HG02610 (cell line): Measurements from ENCODE around the gene TSPEAR.

ENCODE experiments used
- ATAC-seq: cut with Tn5 transposase; IDR thresholded peaks from one replicate; pipeline ENCODE4 v1.9.1; 2021; ENCODE audit warnings: mild to moderate bottlenecking, moderate library complexity; ENCODE audit not compliant: unreplicated experiment

Gene TSPEAR

DNA sequence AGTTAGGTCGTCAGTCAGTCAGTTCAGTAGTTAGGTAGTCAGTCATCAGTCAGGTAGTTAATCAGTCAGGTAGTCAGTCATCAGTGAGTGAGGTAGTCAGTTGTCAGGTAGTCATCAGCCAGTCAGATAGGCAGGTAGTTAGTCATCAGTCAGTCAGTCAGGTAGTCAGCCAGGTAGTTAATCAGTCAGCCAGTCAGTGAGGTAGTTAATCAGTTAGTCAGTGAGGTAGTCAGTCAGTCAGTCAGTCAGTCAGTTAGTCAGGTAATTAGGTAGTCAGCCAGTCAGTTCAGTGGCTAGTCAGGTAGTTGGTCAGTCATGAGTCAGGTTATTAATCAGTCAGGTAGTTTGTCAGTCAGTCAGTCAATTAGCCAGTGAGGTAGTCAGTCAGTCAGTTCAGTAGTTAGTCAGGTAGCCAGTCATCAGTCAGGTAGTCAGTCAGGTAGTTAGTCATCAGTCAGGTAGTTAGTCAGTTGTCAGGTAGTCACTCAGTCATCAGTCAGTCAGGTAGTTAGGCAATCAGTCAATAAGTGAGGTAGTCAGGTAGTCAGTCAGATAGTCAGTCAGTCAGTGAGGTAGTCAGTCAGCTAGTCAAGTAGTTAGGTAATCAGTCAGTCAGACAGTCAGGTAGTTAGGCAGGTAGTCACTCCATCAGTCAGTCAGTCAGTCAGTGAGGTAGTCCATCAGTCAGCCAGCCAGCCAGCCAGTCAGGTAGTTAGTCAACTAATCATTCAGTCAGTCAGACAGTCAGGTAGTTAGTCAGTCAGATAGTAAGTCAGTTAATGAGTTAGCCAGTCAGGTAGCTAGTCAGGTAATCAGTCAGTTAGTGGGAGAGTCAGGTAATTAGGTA, 187.6 kb downstream of the TSPEAR start:
- no peak for ATAC-seq

DNA sequence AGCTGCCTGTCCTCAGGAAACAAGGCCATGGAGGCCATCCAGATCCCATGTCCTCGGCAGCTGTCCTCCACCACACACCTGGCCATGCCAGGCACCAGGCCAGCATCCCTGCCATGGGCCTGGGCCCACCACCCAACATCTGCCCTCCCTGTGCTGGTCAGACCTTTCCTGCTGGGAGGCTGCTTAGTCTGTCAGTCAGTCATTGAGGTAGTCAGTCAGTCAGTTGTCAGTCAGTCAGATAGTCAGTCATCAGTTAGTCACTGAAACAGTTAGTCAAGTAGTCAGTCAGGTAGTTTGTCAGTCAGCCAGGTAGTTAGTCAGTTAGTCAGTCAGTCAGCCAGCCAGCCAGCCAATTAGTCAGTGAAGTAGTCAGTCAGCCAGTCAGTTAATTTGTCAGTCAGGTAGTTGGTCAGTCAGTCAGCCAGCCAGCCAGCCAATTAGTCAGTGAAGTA, 188.6 kb downstream of the TSPEAR start:
- no peak for ATAC-seq

DNA sequence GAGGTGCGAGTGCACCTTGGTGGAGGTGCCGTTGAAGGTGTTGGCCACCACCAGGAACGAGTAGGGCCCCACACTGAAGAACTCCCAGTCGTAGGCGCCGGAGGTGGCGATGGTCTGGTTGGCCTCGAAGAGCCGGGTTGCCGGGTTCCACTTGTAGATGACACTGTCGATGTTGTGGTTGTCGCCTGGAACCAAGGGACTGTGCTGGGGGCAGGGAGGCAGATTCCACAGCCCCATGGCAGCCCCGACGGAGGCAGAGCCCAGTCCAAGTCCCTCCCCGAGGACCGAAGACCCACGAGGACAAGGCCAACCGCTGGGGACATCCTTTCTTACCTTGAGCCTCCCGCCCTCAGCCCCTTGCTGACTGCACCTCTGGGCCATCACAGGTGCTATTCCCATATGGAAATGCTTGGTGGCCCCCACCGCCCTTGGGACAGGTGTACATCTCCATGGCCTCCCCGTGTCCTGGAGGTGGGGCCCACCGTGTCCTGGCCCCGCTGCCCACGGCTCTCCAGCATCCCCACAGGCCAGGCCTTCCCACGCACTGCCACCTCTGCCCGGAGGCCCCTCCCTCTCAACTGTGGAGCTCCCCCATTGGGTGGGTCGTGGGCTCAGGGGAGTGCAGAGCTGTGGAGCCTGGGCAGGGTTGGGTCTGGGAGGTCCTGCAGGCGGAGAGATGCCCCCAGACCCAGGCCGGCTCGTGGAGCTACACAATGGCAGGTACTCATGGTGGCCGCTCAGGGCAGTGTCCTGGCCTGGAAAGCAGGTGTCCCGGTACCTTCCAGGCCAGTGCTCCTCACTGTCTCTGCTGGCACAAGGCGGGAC, 189.2 kb downstream of the TSPEAR start:
- no peak for ATAC-seq

DNA sequence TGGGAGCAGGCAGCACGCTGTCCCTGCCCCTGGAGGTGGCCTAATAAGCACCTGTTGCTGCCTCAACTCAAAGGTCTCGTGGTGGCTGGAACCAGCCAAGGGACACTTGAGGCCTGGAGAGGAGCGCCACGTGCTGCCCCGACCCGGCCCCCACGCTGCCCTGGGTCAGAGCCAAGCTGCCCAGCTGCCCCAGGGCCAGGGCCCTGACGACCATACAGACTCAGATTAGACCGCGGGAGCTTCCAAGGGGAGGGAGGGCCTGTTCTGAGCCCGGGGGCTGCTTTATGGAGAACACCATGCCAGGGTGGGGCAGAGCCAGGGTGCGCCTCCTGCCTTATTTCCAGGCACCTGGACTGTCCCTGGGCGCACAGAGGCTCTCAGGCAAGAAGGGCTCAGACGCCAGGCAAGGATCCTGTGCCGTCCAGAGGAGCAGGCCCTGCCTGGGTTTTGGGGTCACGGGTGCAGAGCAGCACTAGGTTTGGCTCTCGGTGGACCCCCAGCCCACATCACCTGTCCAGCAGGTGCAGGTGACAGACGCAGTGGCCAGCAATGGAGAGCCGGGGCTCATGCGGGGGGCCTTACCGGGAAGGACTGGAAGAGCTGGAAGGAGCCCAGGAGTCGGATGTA, 190.0 kb downstream of the TSPEAR start:
- no peak for ATAC-seq

DNA sequence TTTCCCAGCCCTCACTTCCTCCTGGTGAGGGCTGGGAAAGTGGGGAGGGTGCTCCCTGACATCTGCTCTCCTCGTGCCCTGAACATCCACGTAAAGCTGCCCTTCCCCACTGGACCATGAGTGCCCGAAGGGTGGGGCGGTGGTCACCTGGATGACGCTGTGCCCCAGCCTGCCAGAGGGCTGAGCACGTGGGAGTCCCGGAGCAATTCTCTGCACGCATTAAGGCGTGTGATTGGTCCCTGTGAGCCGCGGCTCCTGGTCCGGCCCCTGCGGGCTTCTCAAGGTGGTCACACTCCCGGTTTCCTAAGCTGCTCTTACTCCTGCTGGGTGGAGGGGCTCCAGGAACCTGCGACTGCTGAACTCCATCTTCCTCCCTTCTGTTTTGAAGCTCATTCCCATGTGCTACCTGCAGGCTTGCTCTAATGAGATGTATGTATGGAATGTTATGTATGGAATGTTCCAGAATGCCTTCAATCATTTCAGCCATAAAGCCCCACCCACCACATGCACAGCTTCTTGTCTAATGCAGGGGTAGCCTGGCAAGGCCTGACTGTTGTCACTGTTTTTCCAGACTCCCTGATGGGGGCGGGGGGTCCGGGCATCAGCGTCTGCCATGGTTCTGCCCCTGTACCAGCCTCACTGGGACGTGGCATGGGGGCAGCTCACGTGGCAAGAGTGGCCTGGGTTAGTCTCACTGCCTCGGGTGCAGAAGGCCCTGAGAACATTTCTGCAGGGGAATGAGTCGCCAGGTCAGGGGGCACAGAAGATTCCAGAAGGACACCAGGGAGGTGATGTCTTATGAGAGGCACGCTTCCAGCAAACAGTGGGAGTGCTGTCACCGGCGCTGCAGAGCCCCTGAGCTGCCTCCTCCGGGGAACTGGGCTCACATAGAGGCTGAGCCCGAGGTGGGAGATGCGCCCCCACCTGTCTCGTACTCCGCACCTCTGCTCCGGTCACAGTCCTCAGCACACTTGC, 190.8 kb downstream of the TSPEAR start:
- ATAC-seq, result no peak

DNA sequence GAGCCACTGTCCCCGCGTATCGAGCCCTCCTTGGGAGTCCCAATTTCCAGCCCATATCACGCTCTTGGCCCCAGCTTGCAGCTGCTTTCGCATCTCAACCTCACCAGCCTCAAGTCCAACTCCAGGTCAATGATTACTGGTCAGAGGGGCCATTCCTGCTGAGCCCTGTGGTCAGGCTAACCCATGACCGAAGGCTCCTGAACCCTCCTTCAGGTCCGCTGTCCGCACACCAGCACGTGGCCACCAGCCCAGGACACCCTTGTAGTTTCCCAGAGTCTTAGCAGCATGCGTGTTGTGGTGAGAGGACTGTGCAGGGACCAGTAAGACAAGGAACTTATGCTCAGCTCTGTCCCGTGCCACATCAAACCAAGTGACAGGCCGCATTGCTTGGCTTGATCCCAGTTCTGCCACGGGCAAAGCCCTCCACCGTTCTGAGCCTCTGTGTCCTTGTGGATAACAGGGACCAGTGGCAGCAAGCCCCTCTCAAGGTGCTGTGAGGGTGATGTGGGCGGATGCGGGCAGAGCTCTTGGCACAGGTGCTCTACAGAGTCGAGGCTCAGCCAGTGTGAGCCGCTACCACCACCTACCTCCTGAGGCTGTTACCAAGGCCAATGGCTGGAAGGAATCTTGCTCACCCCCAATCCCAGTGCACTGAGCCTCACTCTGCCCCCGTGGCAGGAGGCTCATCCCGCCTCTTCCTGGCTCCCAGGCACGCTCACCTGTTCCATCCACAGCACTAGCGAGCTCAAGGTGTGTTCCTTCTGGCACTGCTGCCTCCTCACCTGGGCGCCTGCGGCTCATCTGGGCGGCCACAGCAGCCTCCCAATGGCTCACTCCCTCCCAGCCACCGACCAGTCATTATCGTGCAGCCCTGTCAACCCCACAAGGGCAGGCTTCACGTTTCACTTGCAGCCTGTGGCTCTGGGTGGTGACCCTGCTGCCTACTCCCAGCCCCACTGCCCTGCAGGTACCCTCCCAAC, 191.7 kb downstream of the TSPEAR start:
- no peak for ATAC-seq

DNA sequence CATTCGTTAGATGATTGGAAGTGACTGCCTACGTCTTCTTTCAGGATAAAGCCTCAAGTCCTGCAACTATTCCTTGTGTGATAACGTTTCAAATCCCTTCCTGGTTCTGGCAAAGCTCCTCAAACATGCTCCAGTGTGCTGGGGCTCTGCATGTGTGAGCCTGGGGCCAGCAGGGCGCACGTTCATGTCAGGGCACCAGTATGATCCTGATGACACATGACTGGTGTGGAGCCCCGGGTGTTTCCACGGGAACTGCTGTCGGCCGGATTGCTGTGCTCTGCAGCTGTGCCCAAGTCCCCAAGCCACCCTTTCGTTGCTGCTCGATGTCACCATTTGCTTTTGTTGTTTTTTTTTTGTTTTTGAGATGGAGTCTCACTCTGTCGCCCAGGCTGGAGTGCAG, 192.7 kb downstream of the TSPEAR start:
- ATAC-seq, result no peak

DNA sequence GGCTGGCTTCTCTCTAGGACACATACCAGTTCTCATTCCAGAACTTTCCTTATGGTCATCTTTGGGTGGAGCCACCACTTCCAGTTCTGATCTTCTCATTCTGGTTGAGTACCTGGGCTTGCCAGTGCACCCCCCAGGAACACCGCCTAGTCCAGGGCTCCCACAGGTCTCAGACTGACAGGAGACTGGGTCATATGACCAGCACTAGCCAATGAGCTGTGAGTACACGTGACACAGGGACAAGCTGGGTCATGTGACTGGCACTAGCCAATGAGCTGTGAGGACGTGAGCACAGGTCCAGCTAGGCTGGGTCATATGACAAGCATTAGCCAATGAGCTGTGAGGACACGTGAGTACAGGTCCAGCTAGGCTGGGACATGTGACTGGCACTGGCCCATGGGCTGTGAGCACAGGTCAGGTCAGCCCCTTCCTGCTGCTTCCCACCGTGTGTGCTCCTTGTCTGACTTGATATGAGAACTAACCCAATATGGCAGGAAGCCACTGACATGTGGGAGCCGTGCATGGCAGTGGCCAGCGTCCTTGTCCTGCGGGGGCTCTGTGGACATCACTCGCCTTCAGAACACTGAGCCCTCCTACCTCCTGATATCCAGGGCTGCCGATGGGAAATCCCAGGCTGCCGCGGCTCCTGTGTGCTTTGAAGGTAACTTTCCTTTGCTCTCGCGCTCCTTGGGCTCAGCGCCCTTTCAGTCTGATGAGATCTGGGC, 194.0 kb downstream of the TSPEAR start:
- no peak for ATAC-seq

DNA sequence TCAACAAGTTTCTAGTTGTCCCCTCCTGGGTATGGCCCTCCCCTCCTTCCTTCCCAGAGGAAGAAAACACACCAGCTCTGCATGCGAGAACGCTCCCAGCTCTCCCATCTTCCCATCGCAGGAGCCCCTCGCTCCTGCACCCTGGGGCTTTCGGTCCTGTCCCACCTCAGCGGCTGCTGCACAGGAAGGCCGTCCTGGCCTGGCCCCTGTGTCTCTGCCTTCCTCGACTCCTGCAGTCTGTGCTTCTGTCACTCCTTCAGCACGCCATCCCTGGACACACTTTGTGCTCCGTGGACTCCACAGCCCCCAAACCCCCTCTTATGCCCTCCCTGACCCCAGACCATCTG, 194.6 kb downstream of the TSPEAR start:
- no peak for ATAC-seq

DNA sequence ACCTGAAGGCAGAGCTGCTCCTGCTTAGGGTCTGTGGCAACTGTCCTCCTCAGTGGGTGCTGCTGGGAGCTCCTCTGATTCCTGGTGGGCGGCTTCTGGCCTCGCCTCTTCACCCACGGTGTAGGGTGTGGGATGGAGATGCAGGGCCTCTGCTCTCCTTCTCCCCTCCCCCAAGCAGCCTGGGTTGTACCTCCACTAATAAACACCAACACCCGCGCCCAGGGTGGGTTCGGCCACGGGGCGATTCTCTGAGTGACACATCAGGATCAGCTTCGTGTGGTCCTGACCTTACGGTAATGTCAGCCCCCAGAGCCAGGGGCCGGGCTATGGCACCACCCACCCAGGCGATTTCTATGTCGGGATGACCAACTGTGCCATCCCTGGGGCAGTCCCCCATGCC, 195.0 kb downstream of the TSPEAR start:
- no peak for ATAC-seq

DNA sequence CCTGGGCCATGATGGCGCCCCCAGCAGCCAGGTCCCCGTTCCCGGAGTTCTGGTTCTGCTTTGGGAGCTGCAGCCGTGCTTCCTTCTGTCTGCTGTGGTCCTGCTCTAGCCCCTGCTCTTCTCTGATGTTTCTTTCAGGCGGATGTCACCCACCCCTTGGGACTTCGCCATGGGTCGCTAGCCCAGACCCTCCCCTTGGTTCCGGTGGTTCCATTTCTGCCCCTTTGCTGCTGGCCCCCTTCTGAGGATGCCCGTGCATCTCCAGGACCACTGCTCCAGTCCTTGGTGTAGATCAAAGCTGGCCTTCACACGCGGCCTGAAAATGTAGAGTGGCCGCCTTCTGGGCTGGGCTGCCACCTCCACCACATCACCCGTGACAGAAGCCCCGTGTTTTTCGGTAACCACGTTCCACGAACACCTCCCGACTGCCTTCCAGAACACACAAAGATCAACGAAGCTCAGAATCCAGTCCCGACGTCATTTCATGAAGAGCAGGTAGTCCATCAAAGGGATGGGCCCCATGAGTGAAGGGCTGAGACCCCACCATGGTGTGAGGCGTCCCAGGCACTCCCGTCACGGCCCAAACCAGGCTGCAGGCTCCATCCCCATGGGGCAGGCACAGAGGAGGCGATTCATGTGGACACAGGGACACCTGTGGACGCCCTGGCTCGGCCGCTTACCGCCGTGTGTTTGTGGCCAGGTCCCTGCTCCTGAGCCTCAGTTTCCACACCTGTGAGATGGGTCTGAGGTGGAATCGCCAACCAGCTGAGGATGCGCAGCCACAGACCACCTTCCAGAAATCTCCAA, 195.8 kb downstream of the TSPEAR start:
- ATAC-seq, result no peak

DNA sequence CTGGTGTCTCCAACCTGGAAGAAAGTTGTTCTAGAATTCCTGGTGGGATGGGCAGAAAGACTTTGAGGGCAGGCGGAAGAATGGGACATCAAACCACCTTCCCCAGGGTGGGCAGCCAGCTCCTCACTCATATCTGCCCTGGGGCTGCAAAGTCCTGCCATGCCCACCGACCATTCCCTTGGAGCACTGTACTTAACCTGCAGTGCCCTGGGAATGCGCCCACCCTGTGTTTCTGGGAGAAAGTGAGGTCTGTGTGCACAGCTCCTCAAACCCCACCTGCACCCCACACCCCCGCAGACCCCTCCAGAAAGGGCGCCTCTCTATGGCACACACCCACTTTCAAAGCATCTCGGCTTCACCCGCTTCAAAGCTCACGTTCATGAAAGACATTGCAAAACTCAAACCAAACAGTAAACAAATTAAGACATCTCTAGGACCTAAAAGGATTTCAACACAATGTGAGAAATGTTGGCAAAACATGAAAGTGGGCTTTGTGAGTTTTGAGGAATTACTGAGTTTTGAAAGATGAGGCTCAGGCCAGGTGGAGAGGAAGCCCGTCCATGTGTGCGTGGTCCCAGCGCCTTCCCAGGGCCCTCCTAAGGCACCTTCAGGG, 196.5 kb downstream of the TSPEAR start:
- no peak for ATAC-seq

DNA sequence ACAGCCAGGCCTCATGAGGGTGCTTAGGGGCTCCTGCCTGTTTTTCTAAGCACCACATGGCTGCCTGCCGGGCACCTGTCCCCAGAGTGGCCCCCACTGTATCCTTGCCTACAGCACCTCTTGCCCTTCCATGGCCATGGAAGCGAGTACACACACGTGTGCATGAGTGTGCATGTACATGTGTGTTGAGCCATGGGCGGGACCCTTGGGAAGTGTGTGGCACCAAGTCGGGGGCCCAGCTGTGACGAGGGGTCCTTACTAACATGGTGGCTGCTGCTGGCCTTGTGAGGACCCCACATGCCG, 197.2 kb downstream of the TSPEAR start:
- ATAC-seq, result no peak

DNA sequence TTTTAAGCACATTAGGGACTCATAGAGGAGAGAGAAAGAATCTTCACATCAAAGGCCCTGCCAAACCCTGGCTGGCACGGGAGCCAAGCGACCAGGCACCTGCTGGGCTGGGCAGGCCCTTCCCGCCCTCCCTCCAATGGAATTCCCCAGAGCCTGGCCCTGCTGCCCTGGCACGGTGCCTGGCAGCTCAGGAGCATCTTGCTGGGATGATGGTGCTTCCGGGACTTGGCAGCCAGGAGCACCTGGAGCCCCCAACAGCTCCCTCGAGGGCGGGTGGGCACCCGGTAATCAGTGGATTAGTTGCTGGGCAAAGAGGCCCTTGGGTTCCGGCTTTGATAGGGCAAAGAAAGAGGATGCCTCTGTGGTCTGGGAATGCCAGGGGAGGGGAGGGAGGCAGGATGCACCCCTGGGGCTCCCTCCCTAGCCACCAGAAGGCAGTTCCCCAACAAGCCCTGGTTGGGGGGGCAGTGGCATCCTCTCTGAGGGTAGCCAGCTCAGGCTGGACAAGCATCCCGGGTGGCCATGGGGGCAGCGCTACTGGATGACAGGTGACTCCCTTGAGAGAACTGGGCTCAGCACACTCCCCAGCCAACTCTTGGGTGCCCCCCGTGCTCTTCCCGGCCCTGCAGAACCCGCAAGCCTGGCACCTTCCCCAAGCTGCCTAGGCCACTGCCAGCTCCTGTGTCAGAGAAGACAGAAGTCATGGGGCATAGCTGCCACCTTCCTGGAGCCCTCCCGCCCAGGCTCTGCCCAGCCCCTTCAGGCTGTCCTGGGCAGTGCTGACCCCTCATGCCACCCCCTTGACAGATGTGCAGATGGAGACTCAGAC, 197.8 kb downstream of the TSPEAR start:
- no peak for ATAC-seq

DNA sequence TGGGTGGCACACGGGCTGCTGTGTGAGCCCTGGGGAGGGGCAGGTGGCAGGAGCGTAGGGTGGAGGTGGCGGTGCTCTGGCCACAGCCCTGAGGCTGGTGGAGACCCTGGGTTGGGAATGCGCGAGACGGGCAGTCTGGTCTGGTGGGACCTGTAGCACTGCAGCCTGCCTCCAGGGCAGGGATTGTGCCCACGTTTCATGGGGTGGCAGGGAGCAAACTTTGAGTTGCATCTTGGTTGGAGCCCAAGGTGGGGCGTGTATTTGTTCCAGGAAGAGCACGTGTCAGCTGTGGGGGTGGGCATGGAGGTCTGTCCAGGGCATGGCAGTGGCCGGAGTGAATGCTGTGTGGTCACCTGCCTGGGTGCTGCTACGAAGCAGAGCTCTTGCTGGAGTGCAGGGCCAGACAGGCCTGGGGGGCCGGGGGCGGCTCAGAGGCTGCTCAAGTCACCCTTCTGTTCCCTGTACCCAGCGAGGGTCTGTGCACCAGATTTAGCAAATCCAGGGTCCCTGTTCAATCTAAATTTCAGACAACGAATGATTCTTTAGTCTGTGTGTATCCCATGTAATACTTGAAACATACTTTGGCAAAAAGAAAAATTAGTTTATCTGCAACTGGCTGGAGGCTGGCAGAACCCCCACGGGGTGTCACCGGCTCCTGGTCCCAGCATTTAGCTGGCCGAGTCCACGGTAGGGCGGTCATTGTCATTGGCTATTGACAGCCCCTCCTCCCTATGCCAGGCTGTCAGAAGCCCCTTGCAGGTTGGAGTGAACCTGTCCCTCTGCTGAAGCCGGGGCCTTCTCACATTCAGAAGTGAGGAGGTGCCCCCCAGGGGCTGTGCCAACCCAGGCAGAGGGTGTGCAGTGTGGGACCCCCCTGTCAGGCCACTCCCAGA, 198.6 kb downstream of the TSPEAR start:
- no peak for ATAC-seq

DNA sequence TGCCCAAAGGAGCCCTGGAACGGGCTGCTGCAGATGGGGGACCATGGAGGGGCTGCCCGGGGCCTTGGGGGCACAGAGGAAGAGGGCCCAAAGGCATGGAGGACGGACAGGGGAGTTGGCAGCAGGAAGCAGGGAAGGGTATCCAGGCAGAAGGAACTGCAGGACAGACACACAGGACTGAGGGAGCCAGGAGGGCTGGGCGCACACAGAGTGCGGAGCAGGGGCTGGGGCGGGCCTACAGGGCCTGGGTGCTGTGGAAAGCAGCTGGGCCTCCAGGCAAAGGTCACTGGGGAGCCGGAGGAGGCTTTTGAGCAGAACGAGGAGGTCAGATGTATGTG, 199.5 kb downstream of the TSPEAR start:
- no peak for ATAC-seq
